GM20000 (cell line): Measurements from ENCODE around the gene APC2.

Source experiments
- DNase-seq: peaks from one replicate; pipeline ENCODE4 v3.0.0; 2012; ENCODE audit warnings: low spot score
- CTCF ChIP-seq: IDR thresholded peaks from 2 replicates; pipeline ENCODE4 v1.5.1; 2012; ENCODE audit warnings: mild to moderate bottlenecking, control low read depth; ENCODE audit errors: extremely low read depth, missing control alignments

APC2 gene

GRCh38 chr19:1428738-1429391, 21.1 kb upstream of the APC2 start:
- DNase-seq = no peak
- TF ChIP-seq CTCF = no peak

- TF ChIP-seq CTCF = no peak
- DNase-seq = no peak
These were observed 20.2 kb upstream of the APC2 start for GRCh38 chr19:1429750-1430149.

GRCh38 chr19:1430246-1430645, 19.7 kb upstream of the APC2 start:
- no peak for DNase-seq
- TF ChIP-seq CTCF = no peak

GRCh38 chr19:1431759-1432506, 18.0 kb upstream of the APC2 start:
- no peak for TF ChIP-seq CTCF
- DNase-seq = no peak

GRCh38 chr19:1432507-1432887, 17.4 kb upstream of the APC2 start:
- TF ChIP-seq CTCF = no peak
- DNase-seq = no peak

GRCh38 chr19:1433119-1434039, 16.5 kb upstream of the APC2 start:
- DNase-seq = no peak
- TF ChIP-seq CTCF = no peak

- TF ChIP-seq CTCF = no peak
- DNase-seq = no peak
These were observed 15.9 kb upstream of the APC2 start for GRCh38 chr19:1434040-1434366.
